Loucy (cell line): ENCODE results near the gene DLGAP1.

Experiments
- EZH2phosphoT487 ChIP-seq: fragments of 200-600 bp; IDR thresholded peaks from 2 replicates; pipeline ENCODE4 v1.6.1; 2018; ENCODE audit warnings: antibody characterized with exemption, mild to moderate bottlenecking, moderate library complexity, borderline replicate concordance
- TF ChIP-seq, protein P1 (sequence below): fragments of 200-600 bp; sonication (generic); conservative IDR thresholded peaks from 2 replicates; pipeline ENCODE4 v1.5.1; 2014; ENCODE audit warnings: mild to moderate bottlenecking, antibody characterized with exemption, low read length

DNA sequence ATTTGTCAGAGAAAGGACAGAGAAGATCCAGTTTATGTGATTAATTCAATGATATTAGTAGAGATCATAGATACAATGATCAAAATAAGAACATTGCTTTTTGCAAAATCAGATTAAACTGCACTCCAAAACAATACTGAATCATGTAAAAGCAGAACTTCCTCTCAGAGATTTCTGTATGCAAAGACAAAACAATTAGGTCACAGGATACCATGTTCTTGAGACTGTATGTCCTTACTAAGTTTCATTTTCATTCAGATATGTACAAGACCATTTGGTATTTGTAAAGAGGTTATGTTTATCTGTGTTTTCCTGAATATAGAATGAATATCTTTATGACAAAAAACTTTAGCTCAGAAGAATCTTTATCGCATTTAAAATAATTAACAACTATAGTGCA, 161.8 kb downstream of the DLGAP1 start:
- TF ChIP-seq, protein P1, sequence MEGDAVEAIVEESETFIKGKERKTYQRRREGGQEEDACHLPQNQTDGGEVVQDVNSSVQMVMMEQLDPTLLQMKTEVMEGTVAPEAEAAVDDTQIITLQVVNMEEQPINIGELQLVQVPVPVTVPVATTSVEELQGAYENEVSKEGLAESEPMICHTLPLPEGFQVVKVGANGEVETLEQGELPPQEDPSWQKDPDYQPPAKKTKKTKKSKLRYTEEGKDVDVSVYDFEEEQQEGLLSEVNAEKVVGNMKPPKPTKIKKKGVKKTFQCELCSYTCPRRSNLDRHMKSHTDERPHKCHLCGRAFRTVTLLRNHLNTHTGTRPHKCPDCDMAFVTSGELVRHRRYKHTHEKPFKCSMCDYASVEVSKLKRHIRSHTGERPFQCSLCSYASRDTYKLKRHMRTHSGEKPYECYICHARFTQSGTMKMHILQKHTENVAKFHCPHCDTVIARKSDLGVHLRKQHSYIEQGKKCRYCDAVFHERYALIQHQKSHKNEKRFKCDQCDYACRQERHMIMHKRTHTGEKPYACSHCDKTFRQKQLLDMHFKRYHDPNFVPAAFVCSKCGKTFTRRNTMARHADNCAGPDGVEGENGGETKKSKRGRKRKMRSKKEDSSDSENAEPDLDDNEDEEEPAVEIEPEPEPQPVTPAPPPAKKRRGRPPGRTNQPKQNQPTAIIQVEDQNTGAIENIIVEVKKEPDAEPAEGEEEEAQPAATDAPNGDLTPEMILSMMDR = no peak
- no peak for TF ChIP-seq EZH2phosphoT487
